HG03095 (cell line): Measurements from ENCODE around the gene IGFALS.
A peak's percentile ranks its signal among the peaks of the same experiment; 100 is the strongest.

Experiments
- ATAC-seq: cut with Tn5 transposase; IDR thresholded peaks from one replicate; pipeline ENCODE4 v1.9.1; 2021; ENCODE audit warnings: moderate library complexity; ENCODE audit not compliant: unreplicated experiment

Gene IGFALS

DNA sequence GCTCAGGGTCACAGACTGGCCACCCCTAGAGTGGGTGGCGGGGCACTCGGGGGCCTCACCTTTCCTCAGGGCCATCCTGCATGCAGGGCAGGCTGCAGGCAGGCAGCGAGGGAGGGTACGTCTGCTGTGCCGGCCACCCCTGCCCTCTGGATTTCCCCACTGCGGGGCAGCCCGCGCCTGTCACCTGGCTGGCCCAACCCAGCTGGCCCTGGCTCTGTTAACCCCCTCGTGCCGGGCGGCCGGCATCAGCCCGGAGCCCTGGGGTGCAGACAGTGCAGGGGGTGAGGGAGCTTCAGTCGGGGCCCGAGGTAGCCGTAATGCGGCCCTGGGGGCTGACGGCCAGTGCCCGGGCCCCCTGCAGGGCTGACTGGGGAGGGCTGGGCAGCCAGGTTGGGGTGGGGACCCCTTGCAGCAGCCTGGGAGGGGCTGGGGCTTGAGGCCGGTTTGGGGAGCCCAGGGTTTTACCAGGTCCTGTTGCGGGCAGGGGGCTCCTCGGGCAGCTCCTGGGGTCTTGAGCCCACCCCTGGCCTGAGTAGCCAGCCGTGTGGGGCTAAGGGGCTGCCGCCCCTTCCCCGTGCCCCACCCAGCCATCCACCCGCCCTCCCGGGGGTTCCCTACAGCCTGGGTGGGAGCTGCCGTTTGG, at the start of gene IGFALS:
Gene IGFALS (minus strand): TSS at position 128 of the 643 bp plus-strand sequence. CDS start 53 bp downstream, at position 75.
- ATAC-seq = no peak

DNA sequence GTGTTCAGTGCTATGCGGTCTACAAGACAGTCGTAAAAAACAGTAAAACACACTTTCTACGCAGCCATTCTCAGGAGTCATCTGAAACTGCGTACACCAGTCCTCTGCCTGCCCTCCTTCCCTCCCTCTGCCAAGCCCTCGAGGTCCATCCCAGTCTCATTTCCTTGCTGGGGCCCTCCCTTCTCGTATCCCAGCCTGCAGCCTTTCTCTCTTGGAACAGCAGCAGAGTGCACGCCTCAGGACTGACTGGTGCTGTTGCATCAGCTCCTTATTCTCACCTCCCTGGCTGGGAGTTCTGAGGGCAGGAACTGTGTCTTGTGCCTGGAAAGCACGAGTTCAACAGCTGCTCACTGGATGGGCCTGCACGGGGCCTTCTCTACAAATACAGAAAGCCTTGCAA, 46.0 kb upstream of the IGFALS start:
- ATAC-seq = no peak

DNA sequence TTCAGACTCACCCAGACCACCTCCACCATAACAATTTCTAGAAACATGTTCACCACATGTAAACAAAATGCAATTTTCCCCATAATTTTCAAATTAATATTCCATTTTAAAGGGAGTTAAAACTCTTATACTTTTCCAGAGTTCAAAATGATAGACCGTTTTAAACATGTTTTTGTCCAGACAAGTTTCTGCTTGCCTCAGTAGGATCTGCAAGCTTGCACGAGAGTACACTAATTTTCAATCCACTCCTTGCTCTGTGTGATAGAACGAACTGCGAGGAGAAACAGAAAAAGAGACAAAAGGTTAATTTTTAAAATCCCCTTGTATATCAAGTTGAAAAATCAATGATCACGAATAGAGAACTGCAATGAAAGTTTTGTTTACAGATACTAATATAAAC, 40.6 kb upstream of the IGFALS start:
- no peak for ATAC-seq

DNA sequence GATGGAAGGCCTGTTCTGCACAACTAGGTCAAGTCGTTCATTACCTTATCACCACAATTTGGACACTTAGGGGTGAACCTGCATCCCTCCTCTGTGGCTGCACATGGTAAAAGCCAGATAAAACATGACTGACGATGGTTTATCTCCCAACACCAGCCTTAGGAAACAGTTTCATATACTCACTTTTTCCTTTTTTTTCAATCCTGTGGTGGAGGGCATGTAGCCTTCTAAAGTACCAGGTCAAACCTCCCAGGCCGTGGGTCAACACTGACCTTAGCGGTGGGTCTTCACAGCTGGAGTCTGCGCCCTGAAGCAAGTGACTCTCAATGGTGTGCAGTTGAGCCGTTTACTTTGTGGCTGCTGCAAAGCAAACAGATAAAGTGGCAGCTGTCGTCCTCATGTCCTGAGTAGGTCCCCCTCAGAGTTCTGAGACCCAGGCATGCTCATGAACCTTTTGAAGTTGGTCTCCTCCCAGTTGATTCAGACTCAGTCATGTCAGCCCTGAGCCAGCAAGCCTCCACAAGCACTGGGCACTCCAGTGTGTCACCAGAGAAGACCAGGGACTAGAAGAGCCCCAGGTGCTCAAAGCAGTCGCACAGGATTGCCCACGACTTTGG, 39.4 kb upstream of the IGFALS start:
- no peak for ATAC-seq

DNA sequence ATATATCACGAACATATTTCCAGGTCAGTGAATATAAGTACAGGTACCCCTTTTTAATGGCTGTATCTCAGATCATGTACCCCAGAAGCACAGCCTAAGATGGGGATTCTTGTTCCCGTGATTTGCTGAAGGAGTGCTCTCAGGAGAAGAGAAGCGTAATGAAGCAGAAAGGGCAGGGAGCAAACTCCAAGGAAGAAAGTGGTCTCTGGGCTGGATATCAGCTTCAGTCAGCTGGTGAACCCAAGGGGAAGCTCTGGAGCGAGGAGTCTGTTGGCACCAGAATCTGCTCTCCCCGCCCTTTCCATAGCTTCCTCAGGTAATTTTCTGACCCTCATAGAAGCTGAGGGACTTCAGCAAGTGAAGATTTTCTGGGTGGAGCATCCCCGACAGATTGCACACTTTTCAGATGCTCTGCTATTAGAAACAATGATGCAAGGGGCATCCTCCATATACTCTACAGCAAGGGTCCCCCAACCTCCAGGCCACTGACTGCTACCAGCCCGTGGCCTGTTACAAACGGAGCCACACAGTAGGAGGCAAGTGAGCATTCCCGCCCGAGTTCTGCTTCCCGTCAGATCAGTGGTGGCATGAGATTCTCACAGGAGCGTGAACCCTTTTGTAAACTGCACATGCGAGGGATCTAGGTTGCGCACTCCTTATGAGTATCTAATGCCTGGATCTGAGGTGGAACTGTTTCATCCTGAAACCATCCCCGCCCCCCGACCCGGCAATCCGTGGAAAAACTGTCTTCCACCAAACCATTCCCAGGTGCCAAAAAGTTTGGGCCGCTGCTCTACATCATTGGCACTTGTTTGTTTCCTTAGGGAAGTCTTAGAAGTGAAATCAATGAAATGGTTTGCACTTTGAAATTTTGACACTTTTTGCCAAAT, 37.9 kb upstream of the IGFALS start:
- no peak for ATAC-seq

DNA sequence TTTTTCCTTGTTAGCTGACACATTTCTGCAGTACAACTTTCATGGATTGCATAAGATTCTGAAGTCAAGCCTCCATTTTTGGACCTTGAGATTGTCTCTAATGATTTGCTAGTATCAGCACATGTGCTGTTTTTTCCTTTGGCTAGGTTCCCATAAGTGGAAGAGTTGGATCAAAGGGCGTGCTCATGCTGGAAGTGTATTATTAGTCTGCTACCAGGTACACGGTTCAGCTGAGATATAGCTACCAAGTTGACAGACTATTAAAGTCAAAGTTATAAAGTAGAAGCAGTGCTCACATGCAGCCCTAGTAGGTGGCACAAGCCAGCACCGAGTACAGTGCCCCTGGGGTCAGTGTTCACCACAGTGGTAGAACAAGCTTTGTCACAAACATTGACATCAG, 36.7 kb upstream of the IGFALS start:
- no peak for ATAC-seq

DNA sequence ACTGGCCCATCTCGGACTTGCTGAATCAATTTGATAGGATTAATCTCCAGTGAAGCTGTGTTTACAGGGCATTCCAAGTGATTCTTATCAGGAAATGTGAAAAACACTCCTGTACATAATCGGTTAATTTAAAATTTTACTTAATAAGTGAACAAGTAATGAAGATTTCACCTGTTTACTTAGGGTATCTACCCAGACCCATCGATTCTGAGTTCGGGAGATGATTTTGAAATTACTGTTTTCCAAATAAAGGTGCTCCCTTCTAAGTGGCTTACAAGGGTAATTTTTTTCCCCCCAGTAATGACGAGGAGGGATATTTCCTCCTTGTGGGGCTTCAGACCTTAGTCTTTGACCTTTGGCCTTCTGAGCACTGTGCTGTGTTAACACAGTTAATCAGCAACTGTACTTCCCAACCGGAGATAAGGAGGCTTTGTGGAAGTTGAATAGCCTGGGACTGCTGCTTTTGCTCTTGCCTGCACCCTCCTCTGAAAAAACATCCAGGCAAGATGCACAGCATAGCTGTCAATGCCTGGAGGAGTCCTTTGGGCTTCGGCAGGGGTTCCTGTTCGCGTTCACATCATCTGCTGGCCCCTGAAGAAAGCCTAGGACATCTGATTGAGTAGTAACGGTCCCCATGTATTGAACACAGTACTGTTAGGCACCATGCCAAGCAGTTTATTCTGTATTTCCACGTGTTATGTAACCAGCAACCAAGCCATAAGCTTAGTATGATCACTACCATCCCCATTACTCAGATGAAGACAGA, 35.3 kb upstream of the IGFALS start:
- no peak for ATAC-seq

DNA sequence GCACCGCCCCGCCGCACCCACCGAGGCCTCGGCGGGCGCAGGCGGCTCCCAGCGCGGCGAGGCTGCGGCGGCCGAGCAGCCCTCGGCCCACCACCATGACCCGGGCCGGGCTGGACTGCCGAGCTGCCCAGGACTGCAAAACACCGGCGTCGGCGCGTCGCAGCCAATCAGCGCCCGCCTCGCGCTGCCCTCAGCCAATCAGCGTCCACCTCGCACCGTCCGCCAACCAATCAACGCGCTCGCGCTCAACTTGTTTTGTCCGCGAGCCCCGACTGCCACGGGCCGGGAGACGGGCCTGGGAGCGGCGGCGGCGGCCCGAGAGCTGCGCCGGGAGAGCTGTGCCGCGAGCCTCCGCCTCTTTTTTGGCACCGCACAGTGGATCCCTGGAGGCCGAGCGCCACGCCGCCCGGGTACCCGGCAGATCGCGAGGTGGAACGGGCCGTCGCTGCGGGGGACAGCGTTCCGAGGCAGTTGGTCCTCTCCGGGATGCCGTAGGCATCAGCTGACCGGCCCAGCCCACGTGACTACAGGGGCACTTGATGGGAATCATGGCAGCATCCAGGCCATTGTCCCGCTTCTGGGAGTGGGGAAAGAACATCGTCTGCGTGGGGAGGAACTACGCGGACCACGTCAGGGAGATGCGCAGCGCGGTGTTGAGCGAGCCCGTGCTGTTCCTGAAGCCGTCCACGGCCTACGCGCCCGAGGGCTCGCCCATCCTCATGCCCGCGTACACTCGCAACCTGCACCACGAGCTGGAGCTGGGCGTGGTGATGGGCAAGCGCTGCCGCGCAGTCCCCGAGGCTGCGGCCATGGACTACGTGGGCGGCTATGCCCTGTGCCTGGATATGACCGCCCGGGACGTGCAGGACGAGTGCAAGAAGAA, 33.4 kb upstream of the IGFALS start, which contains the start of the genes FAHD1 and HAGH:
Gene FAHD1 (plus strand): TSS at position 516 of the 883 bp plus-strand sequence. CDS start 33 bp downstream, at position 549.
Gene HAGH (minus strand): TSS at position 135 of the 883 bp plus-strand sequence. CDS start 38 bp downstream, at position 97.
- ATAC-seq = peak; percentile 76

DNA sequence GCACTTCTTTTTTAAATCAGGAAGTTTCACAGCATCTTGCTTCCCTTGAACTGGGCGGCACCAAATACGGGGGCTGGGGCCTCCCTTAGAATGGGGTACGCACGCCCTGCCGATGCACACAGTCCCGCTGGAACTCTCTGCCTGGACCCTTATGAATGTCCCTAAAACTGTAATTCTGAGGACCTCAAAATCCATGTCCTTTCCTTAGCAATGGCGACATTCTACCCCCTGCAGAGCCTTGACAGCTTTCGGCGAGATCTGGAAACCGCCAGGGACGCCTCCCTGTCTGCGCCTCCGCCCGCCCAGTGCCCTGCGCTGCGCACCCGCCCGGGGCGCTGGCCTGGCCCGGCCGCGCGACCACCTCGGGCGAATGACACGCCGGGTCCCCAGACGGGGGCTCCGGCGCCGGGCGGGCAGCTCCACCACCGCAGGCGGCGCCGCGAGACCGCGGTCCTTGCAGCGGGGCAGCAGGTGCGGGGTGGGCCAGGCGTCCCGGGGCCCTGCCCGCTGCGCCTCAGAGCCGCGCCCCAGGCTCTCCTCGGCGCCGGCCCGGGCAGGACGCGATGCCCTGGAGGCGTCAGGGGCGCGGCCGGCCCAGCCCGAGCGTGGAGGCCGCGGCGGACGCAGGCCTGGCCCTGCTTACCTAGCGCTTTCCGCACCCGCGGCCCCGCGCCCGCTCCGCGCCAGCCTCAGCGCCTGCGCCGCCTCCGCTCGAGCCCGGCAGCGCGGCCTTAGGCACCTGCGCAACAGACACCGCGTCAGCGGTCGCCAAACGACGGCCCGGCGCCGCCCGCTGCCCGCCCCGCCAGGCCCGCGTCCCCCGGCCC, 32.6 kb upstream of the IGFALS start:
- peak; percentile 45 for ATAC-seq

DNA sequence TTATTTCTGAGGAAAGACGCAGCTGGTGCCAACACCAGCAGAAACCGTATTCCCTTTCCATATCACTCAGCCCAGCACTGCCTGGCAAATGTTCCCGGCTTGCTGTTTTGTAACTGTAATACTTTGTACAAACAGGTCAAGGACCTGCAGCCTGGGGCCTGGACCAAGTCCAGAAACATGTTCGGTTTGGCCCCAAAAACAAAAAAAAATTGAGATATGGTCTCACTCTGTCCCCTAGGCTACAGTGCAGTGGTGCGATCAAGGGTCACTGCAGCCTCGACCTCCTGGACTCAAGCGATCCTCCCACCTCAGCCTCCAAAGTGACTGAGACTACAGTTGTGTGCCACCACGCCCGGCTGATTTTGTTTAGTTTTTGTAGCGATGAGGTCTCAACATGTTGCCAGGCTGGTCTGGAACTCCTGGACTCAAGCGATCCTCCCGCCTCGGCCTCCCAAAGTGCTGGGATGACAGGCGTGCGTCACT, 31.9 kb upstream of the IGFALS start:
- ATAC-seq = no peak

DNA sequence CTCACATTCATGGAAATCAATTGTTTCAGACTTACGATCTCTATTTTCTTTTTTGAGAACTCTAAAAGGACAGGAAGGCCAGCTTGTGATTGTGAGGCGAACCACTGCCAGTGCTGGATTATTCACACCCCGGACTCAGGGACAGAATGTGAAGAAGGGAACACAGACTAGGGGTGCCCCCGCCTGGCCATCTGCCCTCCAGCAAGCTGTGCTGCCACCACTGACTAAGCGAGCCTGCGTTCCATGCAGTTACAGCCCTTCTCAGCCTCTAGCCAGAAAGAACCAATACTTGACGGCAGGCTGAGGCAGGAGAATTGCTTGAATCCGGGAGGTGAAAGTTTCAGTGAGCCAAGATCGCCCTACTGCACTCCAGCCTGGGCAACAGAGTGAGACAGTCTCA, 30.3 kb upstream of the IGFALS start:
- ATAC-seq = no peak

DNA sequence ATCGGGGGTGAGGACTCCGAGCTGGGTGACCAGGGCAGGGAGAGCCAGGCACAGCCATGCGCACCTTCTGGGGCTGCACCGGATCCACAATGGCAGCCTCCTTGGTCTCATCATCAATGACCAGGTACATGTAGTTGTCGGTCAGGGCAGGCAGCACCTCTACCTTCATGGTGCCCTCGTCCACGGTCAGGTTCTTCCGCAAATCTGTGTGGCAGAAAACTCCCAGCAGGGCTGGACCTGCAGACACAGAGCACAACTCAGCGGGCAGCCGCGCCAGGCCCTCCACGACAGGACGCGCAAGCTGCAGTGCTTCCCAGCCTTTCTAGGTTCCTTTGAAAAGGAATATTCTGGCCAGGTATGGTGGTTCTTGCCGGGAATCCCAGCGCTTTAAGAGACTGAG, 29.3 kb upstream of the IGFALS start:
- ATAC-seq = no peak

DNA sequence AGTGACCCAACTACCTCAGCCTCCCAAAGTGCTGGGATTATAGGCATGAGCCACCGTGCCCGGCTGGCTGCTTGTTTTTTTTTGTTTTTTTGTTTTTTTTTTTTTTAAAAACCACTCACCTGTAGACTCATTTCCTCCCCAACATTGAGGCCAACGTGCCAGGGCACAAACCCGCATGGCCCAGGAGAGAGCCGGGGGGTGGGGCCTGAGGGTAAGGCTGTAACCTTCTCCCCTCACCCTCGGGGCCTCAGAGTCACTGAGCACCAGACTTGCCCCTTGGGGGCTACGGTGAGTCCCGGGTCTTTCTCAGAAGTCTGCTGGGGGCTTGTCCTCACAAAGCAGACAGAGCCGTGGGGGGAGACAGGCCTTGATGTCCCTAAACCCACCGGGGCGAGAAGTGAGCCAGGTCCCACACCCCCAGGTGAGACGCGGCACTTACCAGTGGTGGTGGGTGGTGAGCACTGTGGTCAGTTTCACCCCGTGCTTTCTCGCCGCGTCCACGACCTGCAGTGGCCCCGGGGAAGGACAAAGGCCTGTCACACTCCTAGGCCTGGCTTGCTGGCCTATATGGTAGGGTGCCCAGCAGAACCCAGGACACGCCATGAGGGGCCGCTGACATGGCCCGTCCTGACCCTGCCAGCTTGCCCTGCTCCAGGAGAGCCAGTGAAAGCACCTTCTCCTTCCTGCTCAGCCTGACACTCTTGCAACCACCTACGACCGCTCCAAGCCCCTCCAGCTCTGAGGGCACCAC, 28.5 kb upstream of the IGFALS start:
- ATAC-seq = no peak

DNA sequence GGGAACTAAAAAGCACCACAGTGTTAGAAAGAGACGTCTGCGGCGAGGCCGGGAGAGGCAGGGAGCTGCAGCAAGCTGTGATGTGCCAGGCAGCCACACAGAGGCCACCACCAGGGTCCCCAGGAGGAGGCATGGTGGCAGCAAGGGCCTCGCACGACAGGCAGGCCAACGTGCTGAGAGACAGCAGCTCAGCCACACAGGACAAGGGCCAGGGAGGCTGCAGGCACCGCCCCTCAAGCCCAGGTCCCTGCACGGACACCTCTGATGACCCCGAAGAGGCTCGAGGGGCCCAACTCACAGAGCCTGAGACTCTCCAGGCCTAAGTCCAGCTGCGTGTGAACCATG, 27.4 kb upstream of the IGFALS start:
- no peak for ATAC-seq

DNA sequence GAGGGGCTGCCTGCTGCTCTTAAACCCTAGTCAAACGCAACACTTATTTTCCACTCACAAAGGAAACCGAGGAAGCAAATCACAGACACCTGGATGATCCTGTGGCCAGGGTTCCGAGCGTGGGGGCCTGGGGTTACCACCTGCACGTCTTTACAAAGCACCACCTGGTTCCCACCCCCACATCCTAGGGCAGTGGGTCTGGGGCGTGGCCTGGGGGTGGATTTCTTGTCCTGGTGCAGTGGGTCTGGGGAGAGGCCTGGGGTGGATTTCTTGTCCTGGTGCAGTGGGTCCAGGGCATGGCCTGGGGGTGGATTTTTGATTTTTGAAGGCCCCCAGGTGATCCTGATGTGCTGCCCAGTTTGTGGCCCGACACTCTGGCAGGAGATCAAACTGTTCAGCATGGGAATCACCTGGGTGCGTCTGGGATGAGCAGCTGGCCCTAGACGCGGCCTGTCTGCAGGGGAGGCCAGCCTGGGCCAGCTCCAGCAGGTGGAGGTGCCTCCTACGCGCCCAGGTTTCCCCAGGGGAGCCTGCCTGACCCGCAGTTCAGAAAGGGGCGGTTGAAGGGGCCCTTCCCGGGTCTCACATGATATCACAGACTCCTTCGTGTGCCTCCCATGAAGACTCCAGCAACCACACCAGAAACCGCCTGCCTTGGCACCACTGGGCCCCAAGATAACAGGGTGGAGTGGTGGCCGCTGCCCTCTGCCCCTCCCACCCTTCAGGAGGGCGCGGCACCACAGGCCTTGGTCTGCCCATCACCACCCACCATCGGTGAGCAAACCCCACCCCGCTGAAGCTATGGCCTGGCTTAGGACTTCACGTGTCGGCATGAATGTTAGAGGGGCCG, 26.8 kb upstream of the IGFALS start:
- ATAC-seq = no peak

DNA sequence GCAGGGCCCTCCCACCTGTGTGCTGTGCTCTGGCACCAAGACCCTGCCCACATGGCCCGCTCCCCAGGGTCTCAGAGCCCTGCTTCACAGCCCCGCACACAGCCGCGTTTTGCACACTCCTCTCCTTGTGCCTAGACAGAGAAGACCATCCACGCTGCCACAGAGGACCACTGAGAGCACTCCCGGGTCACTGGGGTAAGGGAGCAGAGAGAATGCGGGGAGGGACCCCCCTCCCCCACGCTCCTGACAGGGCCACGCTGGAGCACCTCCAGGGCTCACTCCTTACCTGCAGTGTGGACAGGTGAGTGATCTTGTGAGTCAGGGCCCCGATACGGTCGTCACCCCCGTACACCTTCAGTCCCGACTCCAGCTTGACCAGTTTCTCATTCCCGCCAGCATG, 26.1 kb upstream of the IGFALS start:
- no peak for ATAC-seq

DNA sequence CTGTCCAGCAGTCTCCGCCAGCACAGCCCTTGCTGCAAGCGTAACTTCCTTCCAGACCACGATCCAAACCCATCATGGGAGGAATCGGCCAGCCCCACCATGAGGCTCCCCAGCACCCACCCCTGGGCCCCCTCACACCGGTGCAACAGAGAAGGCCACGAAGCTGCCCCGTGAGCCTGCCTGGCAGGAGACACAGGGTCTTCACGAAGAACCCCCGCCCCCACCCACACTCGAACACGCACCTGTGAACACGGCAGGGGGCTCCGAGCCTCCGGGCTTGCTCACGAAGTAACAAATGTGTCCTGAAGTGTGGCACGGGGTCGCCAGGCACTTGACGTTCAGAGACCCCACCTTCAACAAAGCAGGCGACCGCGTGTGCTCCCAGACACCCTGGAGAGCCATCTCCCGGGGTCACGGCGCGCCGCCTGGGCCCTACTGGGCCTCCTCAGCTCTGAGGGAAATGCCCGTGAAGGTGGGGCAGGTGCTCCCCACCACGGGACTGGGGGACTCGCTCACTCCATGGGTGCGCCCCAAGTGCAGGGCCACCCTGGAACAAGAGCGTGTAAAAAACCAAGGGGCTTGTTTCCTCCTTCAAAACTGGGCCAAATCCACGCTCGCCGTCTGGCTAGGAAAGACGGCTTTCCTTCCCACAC, 25.5 kb upstream of the IGFALS start:
- no peak for ATAC-seq
